Mucosa of stomach (tissue), 1 donor: ENCODE measurements around the gene CPT1C.

ENCODE experiments used
- H3K27me3 ChIP-seq: one replicate; pipeline ENCODE4 v1.7.0; 2013; ENCODE audit warnings: mild to moderate bottlenecking, low read length; ENCODE audit not compliant: control insufficient read depth, insufficient read depth
- H3K36me3 ChIP-seq: one replicate; pipeline ENCODE4 v1.7.0; 2013; ENCODE audit warnings: low read length; ENCODE audit not compliant: control insufficient read depth, insufficient read depth
- H3K4me1 ChIP-seq: one replicate; pipeline ENCODE4 v1.7.0; 2013; ENCODE audit warnings: mild to moderate bottlenecking, low read length; ENCODE audit not compliant: control insufficient read depth, insufficient read depth
- H3K4me3 ChIP-seq: one replicate; pipeline ENCODE4 v1.7.0; 2013; ENCODE audit warnings: low read length
- H3K9ac ChIP-seq: one replicate; pipeline ENCODE4 v1.7.0; 2013; ENCODE audit warnings: mild to moderate bottlenecking, low read length, moderate library complexity
- H3K9me3 ChIP-seq: one replicate; pipeline ENCODE4 v1.7.0; 2013; ENCODE audit warnings: mild to moderate bottlenecking, low read length, moderate library complexity; ENCODE audit not compliant: control insufficient read depth
- donor health status: Pancreatic carcinoma.

CPT1C gene

GRCh38 chr19:49686503-49687088 lies 4.3 kb upstream of the CPT1C start:
- Histone ChIP-seq H3K9me3 (no peaks in the 10 kb centered on the region), H3K36me3 (peaks cover 8% of the 10 kb centered on the region), H3K9ac (no peak overlapping the region), H3K27me3 (peaks cover 22% of the 10 kb centered on the region), H3K4me3 (no peak overlapping the region), H3K4me1 (peaks cover 16% of the 10 kb centered on the region)

DNA sequence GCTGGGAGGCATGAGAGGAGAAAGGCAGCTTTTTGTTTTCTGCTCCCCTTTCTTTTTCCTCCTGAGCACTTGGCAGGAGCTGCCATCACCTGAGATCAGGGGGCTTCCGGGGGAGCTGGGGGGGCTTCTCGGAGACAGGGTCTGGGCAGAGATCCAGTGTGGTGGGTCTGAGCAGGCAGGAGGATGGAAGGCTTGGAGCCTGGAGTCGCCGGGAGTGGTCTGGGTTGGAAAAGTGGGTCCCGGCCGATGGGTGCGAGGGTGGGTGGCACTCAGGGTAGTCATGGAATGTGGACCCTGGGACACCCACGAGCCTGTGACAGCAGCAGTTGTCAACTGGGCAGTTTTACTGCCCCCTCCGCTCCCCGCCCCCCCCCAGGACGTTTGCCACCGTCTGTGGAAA lies 3.8 kb upstream of the CPT1C start:
- Histone ChIP-seq H3K4me3 (no peak overlapping the region), H3K36me3 (peaks cover 3% of the 10 kb centered on the region), H3K4me1 (peaks cover 16% of the 10 kb centered on the region)

DNA sequence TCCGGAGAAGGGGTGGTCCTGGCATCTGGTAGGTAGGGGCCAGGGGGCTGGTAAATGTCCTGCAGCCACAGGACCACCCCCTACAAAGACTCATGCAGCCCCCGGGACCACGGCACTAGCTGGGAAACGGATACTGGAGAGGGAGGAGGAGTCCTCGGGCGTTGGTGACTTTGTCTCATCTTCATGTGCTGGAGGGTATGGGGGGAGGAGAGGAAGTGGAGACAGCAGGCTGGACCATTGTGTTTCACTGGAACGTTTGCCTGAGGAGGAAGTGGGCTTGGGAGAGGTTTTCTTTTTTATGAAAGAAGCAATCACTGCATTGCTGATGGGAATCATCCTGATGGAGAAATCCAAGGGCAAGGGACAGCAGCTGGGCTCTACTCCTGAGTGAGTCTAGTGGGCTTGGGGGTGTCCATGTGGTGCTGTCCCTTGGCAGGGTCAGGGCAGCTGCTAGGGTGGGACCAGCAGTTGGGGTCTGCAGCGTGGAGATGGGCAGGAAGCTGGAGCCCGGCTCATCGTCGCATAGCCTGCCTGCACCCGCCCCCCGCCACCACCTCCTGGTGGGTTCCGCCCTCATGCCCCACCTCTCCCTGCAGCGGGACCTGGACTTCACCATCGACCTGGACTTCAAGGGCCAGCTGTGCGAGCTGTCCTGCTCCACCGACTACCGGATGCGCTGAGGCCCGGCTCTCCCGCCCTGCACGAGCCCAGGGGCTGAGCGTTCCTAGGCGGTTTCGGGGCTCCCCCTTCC lies 3.2 kb upstream of the CPT1C start:
- Histone ChIP-seq H3K36me3 (no peaks in the 10 kb centered on the region), H3K27me3 (peaks cover 24% of the 10 kb centered on the region), H3K4me3 (no peak overlapping the region), H3K9me3 (no peaks in the 10 kb centered on the region), H3K9ac (no peak overlapping the region), H3K4me1 (peaks cover 16% of the 10 kb centered on the region)

More for the DNA sequence above, 3.8 kb upstream of the CPT1C start:
- Histone ChIP-seq H3K9ac (no peak overlapping the region), H3K27me3 (peaks cover 24% of the 10 kb centered on the region), H3K9me3 (no peaks in the 10 kb centered on the region)

- H3K4me1 ChIP-seq = peaks cover 16% of the 10 kb centered on the region
- H3K9ac ChIP-seq = no peak overlapping the region
- H3K4me3 ChIP-seq = no peak overlapping the region
- H3K36me3 ChIP-seq = no peaks in the 10 kb centered on the region
- peaks cover 24% of the 10 kb centered on the region for H3K27me3 ChIP-seq
- H3K9me3 ChIP-seq = no peaks in the 10 kb centered on the region
Observed at GRCh38 chr19:49688531-49689132, 2.3 kb upstream of the CPT1C start.

DNA sequence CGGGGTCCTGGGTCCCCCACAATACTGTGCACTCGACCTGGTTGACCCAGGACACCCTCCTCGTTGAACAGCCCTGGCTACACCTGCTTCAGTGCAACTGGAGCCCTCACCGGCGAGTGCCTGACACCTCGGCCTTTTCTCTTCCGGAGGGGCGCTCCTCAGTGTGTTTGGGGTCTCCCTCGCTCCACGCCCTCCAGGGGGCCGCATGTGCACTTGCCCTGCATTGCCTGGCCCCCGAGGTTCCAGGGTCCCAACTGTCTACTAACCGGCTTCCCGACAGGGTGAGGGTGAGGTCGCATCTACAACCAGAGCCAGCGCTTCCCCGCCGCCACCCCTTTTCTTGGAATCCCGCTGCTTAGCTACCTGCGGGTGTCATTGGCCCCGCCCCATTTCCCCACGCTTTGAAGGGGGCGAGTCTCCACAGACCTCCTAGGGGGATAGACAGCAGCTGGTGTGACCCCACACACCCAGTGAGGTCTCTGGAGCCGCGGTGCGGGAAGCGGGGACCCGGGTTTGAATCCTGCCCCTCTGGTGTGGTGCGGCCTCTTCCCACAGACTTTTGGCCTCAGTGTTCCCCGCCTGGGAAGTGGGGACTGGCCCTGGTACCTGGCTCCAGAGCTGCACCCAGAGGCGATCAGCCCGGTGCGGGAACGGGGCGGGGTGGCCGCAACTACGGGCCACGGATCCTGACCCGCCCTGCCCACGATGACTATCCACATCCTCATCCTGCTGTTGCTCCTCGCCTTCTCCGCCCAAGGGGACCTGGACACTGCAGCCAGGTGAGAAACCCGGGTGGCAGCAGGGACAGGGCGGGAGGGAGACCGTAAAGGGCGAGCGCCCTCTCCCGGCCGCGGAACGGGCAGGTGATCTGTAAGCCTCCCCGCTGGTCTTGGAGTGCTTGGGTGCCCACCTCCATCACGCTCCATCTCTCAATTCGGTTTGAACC lies 1.5 kb upstream of the CPT1C start, which contains the start of gene ADM5:
Gene ADM5, plus strand, starts transcription at position 462 of the 946 bp plus-strand sequence. Its CDS starts 244 bp downstream, at position 706.
- peaks cover 16% of the 10 kb centered on the region for H3K4me1 ChIP-seq
- H3K27me3 ChIP-seq = peaks cover 24% of the 10 kb centered on the region
- H3K9ac ChIP-seq = peak within 1 kb of the TSS; percentile 69
- H3K36me3 ChIP-seq = no peaks in the 10 kb centered on the region
- peak within 1 kb of the TSS; percentile 40 for H3K4me3 ChIP-seq
- no peaks in the 10 kb centered on the region for H3K9me3 ChIP-seq

DNA sequence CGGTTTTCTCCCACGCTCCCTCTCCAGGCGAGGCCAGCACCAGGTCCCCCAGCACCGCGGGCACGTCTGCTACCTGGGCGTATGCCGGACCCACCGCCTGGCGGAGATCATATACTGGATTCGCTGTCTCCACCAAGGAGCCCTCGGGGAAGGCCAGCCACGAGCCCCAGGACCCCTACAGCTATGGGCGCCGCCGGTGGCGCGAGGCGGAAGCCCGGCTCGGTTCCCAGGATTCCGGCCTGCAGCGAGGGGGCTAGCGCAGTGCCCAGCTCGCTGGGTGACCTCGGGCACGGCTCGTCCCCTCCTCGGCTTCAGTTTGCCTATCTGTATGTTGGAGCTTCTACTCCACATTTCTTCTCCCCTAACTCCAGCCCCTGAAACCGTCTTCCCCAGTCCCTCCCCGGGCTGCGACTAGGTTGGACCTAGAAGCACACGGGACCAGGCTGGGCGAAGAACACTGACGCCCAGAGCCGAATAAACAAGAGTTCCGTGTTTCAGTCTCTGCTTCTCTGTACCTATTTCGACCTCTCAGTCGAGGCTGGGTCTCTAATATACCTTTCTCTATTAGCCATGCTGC lies 749 bp upstream of the CPT1C start:
- Histone ChIP-seq H3K9me3 (no peaks in the 10 kb centered on the region), H3K4me1 (peaks cover 16% of the 10 kb centered on the region), H3K9ac (peak overlapping the region; percentile 69), H3K27me3 (peaks cover 24% of the 10 kb centered on the region), H3K4me3 (peak overlapping the region; percentile 40), H3K36me3 (no peaks in the 10 kb centered on the region)

DNA sequence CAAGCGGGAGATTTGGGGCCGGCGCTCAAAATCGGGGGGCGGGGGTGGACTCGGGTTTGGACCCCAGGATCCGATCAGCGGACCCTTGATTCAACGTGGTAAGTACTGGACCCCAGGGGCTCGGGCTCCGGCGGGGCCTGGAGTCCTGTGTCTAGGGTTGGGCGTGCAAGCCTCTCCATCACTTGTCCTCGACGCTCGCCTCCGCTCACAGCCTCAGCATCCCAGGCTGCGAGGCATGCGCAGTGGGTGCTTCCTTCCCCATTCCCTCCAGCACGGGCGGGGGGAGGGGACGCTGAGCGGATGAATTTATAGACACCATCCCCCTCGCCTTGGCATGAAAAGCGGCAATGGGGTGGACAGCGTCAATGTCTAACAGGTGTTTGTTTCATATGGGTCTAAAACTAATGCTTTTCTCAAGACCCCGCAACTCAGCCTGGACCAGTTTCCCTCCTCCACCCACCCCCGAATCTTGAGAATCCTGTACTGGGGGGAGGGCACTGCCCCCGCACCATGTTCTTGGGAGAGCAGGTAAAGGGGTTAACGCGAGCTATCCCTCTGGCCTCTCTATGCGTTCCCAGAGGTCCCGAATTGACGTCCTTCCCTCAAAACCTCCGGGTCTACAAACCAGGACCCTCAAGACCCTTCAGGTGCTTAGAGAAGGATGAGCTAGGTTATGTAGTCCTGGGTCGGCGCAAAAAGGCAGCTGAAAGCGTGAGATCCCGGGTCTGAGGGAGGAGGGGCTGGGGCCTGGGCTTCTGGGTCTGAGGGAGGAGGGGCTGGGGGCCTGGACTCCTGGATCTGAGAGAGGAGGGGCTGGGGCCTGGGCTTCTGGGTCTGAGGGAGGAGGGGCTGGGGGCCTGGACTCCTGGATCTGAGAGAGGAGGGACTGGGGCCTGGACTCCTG lies 579 bp downstream of the CPT1C start:
- Histone ChIP-seq H3K36me3 (no peaks in the 10 kb centered on the region), H3K4me1 (peaks cover 16% of the 10 kb centered on the region), H3K9ac (no peak overlapping the region)

GRCh38 chr19:49692147-49692506 lies 1.2 kb downstream of the CPT1C start:
- no peaks in the 10 kb centered on the region for H3K9me3 ChIP-seq
- H3K36me3 ChIP-seq = no peaks in the 10 kb centered on the region
- H3K4me1 ChIP-seq = peaks cover 16% of the 10 kb centered on the region
- H3K9ac ChIP-seq = no peak overlapping the region
- H3K27me3 ChIP-seq = peaks cover 24% of the 10 kb centered on the region
- no peak overlapping the region for H3K4me3 ChIP-seq

More for the DNA sequence above, 579 bp downstream of the CPT1C start:
- H3K9me3 ChIP-seq = no peaks in the 10 kb centered on the region
- peaks cover 24% of the 10 kb centered on the region for H3K27me3 ChIP-seq
- H3K4me3 ChIP-seq = no peak overlapping the region

- no peaks in the 10 kb centered on the region for H3K4me1 ChIP-seq
- H3K9me3 ChIP-seq = no peaks in the 10 kb centered on the region
- no peak overlapping the region for H3K4me3 ChIP-seq
- H3K27me3 ChIP-seq = peaks cover 14% of the 10 kb centered on the region
- no peaks in the 10 kb centered on the region for H3K36me3 ChIP-seq
- no peak overlapping the region for H3K9ac ChIP-seq
Observed at GRCh38 chr19:49696115-49696514, 5.2 kb downstream of the CPT1C start.

DNA sequence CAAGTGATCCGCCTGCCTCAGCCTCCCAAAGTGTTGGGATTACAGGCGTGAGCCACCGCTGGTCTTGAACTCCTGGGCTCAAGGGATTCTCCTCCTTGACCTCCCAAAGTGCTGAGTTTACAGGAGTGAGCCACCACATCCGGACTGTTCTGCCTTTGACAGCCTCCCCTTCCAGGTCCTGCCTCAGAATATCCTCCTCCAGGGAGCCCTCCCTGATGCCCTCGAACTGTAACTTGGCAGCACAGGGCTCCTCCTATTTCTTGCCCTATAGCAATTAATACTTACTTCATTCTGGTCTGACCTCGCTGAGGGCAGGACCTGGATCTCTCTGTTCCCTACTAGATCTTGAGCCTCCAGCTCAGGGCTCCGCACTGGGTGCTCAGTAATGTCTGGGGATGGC lies 5.9 kb downstream of the CPT1C start:
- H3K9me3 ChIP-seq = no peaks in the 10 kb centered on the region
- no peaks in the 10 kb centered on the region for H3K36me3 ChIP-seq
- H3K4me1 ChIP-seq = no peaks in the 10 kb centered on the region
- no peak overlapping the region for H3K4me3 ChIP-seq
- peaks cover 8% of the 10 kb centered on the region for H3K27me3 ChIP-seq
- H3K9ac ChIP-seq = no peak overlapping the region

- H3K36me3 ChIP-seq = no peaks in the 10 kb centered on the region
- H3K9ac ChIP-seq = no peak overlapping the region
- no peaks in the 10 kb centered on the region for H3K9me3 ChIP-seq
- no peak overlapping the region for H3K4me3 ChIP-seq
- peaks cover 8% of the 10 kb centered on the region for H3K27me3 ChIP-seq
- H3K4me1 ChIP-seq = no peaks in the 10 kb centered on the region
Observed at GRCh38 chr19:49699364-49699763, 8.4 kb downstream of the CPT1C start.
